ENCODE data around the gene NR4A2.

Gene NR4A2

GRCh38 chr2:156340377-156340776 is 7.9 kb upstream of the NR4A2 start:
- DNase-seq (ENCODE audit: low read depth in 2 of 2) = no peak

DNA sequence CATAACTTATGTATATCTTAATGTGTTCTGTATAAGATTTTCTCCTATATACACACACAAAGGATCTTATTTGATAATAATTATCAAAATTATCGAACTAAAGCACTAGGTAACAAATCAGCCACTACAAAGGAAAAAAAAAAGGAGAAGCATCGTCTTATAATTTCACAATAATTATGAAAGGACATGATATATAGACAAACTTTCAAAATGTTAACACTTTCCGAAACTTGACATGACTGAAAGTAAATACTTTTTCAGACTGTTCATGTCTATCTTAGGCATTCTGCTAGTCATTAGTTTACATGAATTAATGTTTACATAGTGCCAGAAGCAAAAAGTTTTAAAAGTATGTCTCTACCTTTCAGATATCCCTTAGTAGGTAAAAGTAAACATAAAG is 7.3 kb upstream of the NR4A2 start:
- no peak for DNase-seq (ENCODE audit: low read depth in 2 of 2)

- DNase-seq (ENCODE audit: low read depth in 2 of 2) = no peak
Observed at GRCh38 chr2:156339110-156339847, 6.8 kb upstream of the NR4A2 start.

DNA sequence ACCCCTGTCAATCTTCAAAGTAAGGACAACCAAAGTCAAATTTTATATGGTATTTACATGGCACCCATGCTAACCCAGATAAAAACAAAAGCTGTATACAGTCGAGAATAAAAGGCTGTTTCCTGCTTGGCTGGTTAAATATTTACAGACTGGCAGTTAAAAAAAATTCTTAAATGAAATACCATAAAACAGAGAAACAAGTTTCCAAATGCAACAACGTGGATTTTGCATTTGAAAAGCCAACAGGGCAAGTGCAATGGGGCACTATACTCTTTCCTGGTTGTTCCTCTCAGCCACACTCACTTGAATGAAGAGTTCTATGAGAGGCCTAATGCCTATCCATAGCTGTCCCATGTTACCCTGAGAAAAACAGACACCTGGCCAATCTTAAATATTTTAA is 6.1 kb upstream of the NR4A2 start:
- no peak for DNase-seq (ENCODE audit: low read depth in 2 of 2)

GRCh38 chr2:156334496-156335478 is 2.3 kb upstream of the NR4A2 start:
- peak; percentile 60 to 72 for DNase-seq (ENCODE audit: low read depth in 2 of 2)

GRCh38 chr2:156333951-156334495 is 1.5 kb upstream of the NR4A2 start:
- DNase-seq (ENCODE audit: low read depth in 2 of 2) = peak in 1 of 2 donors; percentile 60

DNA sequence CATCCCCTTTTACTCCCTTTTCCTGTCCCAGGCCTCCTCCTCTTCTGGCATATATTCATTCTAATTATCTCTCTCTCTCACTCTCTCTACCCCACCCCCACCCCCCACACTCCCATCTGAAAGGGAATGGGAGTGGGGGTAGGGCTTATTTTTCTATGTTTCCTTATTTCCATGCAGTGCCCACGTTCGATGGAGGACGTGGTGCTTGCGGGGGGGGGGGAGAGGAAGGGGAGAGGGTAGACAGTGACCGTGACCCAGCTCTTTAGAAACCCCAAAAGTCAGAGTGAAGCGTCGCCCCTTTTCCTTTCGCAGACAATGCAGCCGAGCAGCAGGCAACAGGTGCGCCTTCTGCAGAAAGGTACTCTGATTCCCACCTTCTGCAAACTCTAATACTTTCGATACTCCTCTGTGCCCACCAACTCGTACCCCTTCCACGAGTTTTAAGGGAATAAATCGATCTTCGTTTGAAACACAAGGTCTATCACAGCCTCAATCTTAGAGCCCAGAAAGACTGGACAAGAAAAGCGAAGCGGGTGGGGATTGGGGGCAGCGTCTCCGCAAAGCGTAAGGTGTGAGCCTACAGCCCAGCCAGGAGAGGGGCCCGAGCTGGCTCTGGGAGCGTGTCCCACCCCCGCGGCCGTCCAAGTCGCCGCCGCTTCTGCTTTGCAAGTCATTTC is 891 bp upstream of the NR4A2 start:
- DNase-seq (ENCODE audit: low read depth in 2 of 2) = no peak

DNA sequence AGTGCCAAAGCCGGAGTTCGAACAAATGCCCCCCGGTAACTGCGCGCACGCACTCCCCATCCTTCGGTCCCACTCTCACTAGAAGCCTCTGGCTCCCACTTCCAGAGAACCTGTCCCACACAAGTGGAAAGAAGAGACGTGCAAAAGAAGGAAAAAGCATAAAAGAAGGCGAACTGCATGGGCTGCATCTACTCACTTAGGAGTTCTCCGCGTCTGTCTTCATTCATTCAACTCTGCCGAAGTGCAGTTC is 312 bp downstream of the NR4A2 start:
- no peak for DNase-seq (ENCODE audit: low read depth in 2 of 2)

- no peak for DNase-seq (ENCODE audit: low read depth in 2 of 2)
Observed at GRCh38 chr2:156331572-156332283, 793 bp downstream of the NR4A2 start.

- DNase-seq (ENCODE audit: low read depth in 2 of 2) = no peak
Observed at GRCh38 chr2:156329927-156330726, 2.4 kb downstream of the NR4A2 start.

DNA sequence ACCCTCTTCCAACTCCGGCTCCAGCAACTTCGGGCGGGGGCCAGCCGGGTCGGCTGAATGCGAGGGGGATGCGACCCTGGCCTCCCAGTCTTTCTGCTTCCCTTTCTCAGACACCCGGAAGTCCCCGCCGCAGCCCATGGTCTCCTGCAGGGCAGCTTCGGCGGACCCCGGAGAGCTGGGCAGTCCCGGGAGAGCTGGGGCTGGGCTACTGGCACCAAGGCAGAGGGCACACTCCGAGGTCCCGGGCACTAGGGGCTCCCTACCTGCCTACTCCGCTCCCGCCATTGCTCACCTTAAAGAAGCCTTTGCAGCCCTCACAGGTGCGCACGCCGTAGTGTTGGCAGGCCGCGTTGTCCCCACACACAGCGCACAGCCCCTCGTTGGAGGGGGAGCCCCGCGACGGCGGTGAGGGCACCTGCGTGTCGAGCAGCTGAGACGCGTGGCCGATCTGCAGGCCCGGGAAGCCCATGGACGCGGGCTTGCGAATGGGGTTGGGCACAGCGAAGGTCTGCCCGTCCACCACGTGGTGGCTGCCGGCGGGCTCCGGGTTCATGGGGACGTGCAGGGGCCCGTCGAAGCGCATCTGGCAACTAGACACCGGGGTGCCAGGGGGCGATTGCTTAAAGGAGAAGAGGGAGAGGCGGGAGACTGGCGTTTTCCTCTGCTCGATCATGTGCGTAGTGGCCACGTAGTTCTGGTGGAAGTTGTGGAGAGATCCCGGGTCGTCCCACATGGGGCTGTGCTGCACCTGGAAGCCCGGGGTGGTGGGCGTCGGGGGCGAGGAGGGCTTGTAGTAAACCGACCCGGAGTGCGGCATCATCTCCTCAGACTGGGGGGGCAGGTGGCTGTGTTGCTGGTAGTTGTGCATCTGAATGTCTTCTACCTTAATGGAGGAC is 3.2 kb downstream of the NR4A2 start:
- no peak for DNase-seq (ENCODE audit: low read depth in 2 of 2)

DNA sequence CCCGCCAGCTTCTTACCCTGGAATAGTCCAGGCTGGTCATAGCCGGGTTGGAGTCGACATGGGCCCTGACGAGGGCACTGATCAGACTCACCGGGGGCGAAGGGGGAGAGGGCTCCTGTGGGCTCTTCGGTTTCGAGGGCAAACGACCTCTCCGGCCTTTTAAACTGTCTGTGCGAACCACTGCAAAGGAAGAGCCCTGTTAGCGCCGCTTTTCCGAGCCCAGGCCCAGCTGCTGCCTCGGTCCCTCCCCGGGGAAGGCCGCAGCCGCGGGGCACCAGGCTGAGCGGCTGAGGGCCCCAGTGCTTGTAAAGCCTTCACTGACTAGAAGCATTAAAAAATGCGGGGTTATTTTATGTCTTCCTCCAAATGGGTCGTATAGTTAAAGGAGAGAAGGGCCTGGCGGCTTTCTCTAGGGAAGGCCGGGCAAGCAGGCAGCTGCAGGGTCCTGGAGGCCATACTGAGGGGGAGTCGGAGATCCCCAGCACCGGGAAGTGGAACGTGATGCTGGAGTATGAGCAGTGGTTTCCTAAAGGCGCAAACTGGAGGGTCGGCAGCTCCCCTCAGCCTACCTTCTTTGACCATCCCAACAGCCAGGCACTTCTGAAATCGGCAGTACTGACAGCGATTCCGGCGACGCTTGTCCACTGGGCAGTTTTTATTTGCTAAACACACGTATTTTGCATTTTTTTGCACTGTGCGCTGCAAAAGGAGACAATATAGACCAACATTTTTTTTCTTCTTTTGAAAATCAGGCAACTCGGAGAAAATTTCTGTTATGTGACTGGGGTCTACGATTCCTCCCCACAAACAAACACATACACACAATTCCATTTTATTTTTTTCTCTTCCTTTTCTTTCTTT is 4.5 kb downstream of the NR4A2 start:
- no peak for DNase-seq (ENCODE audit: low read depth in 2 of 2)

GRCh38 chr2:156326526-156327095 is 5.9 kb downstream of the NR4A2 start:
- DNase-seq (ENCODE audit: low read depth in 2 of 2) = no peak

DNA sequence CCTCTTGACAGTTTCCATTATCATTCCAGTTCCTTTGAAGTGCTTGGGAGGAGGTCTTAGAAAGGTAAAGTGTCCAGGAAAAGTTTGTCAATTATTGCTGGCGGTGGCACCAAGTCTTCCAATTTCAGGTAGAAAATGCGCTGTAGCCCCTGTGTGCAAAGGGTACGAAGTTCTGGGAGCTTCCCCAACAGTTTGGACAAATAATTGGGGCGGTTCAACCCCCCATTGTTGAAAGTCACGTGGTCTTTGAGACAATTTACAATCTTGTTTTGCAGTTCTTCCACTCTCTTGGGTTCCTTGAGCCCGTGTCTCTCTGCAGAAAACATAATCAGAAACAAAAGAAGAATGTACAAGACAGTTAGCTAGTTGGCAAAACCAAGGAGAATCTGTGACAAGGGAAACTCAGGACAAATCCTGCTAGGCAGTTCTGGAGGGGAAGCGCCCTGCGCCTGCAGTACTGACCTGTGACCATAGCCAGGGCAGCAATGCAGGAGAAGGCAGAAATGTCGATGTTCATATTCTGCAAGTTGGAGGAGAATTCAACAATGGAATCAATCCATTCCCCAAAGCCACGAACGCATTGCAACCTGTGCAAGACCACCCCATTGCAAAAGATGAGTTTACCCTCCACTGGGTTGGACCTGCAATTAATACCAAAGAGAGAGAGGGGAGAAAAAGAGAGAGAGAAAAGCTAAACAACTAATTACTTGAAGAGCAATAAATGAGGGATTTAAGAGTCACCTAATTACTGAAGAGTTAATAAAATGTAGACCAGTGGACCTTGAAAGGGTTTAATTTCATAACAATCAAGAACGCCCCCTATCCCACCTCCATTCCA is 6.6 kb downstream of the NR4A2 start:
- no peak for DNase-seq (ENCODE audit: low read depth in 2 of 2)

- DNase-seq (ENCODE audit: low read depth in 2 of 2) = no peak
Observed at GRCh38 chr2:156323754-156324153, 8.8 kb downstream of the NR4A2 start.

DNA sequence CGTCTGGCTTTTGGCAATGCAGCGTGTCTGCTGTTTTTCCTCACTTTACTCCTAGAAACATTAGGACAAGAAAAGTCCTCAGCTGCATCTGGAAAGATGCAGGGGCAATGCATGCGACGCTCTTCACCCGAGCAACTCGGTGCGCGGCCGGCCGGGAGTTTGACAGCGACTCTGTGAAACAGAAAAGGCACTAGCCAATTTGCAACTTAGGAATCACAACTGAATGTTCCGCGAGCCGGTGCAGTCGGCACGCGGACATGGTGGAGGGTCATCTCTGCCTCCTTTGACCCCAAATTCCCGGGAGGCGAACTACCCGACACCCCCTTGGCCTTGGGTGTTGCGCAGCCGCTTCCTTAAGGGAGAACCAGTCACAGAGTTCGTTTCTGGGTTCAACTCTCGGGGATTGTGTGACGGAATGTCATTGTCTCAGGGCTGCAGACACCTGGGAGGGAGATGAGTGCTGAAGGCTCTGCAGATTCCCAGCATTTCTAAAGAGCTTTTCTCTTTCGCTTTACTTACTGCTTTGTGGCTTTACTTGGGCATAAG is 9.8 kb downstream of the NR4A2 start:
- DNase-seq (ENCODE audit: low read depth in 2 of 2) = no peak

DNA sequence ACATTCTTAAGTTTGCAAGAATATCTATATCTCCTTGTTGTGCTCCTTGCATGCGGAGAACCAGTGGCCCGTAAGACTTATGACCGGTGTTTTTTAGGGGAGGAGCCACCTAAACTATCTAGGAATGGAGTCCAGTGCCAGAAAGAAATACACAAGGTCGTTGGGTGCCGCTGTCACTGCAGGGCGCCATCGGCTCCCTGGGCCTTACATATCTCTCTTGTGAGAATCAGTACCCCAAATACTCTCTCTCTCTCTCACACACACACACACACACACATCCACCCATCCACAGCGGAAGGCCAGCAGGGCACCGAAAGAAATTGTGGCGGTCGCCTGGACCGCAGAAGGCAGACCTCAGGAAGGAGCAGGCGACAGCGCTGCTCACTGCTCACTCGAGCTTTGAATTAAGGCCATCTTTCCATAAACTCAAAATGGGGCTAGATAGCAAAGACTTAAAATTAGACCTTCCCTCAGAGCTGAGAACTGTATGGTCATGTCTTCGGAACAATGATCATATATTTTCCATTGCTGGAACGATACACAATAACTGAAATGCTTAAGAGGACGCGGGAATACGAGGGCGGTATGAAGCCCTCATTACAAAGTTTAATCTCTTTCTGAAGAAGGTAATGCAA is 10.4 kb downstream of the NR4A2 start:
- no peak for DNase-seq (ENCODE audit: low read depth in 2 of 2)

Data from stimulated activated CD4-positive, alpha-beta T cell treated with anti-CD3 and anti-CD28 coated beads, Interleukin-1b, Interleukin-23, amount 100 ng/mL, for 1 hour (primary cell).